Measurements from ENCODE around the gene MEF2C.

The MEF2C gene

GRCh38 chr5:88674356-88675167 is 208.4 kb downstream of the MEF2C start:
- no peak for DNase-seq (ENCODE audit: low read depth)

- DNase-seq (ENCODE audit: low read depth): no peak
Measured at GRCh38 chr5:88673253-88674105, 209.5 kb downstream of the MEF2C start.

GRCh38 chr5:88672644-88673252 is 210.2 kb downstream of the MEF2C start:
- no peak for DNase-seq (ENCODE audit: low read depth)

GRCh38 chr5:88671505-88672499 is 211.2 kb downstream of the MEF2C start:
- no peak for DNase-seq (ENCODE audit: low read depth)

GRCh38 chr5:88671106-88671504 is 211.9 kb downstream of the MEF2C start:
- no peak for DNase-seq (ENCODE audit: low read depth)

GRCh38 chr5:88670461-88670860 is 212.5 kb downstream of the MEF2C start:
- DNase-seq (ENCODE audit: low read depth): no peak

- no peak for DNase-seq (ENCODE audit: low read depth)
Measured at GRCh38 chr5:88669371-88670050, 213.5 kb downstream of the MEF2C start.

- no peak for DNase-seq (ENCODE audit: low read depth)
Measured at GRCh38 chr5:88667496-88668201, 215.3 kb downstream of the MEF2C start.

All from ELR (cell line).